K562 (cell line): ENCODE data around the gene ANK3.

ENCODE experiments used
- BHLHE40 ChIP-seq: IDR thresholded peaks from 2 replicates; pipeline ENCODE4 v1.6.1; 2011; ENCODE audit warnings: low read length, improper control_type of control experiment
- CC2D1A ChIP-seq: fragments of 450-650 bp; IDR thresholded peaks from 2 replicates; pipeline ENCODE4 v1.6.1; 2017; ENCODE audit warnings: mild to moderate bottlenecking
- CREB1 ChIP-seq, 2 experiments: sonication (generic) in 1 of 2; formaldehyde crosslinking in 1 of 2; IDR thresholded peaks; 2 replicates each; pipeline versions ENCODE4 v1.6.1 to v1.8.0; 2012 to 2022; ENCODE audit warnings: inconsistent platforms in 1 of 2, mild to moderate bottlenecking in 1 of 2, missing genetic modification reagents in 1 of 2, moderate library complexity in 1 of 2
- CREM ChIP-seq: IDR thresholded peaks from 2 replicates; pipeline ENCODE4 v1.6.1; 2014; ENCODE audit warnings: antibody characterized with exemption, low read depth
- NR1H2 ChIP-seq: sonication (generic); formaldehyde crosslinking; IDR thresholded peaks from 2 replicates; pipeline ENCODE4 v1.4.0; 2020; ENCODE audit warnings: mild to moderate bottlenecking, missing genetic modification reagents
- PHB2 ChIP-seq: fragments of 450-650 bp; IDR thresholded peaks from 2 replicates; pipeline ENCODE4 v1.6.1; 2017; ENCODE audit warnings: low read depth
- RAD21 ChIP-seq, 2 experiments: fragments of 250-450 bp in 1 of 2; fragments of 450-650 bp in 1 of 2; sonication (Bioruptor Pico) in 1 of 2; formaldehyde crosslinking in 1 of 2; IDR thresholded peaks in 1 of 2; conservative IDR thresholded peaks in 1 of 2; 2 replicates each; pipeline versions ENCODE4 v1.4.0 to v1.8.0; 2020 to 2022; ENCODE audit warnings: mild to moderate bottlenecking in 2 of 2, moderate library complexity in 1 of 2
- SIN3A ChIP-seq, 2 experiments: fragments of 150-350 bp in 1 of 2; IDR thresholded peaks; 2 replicates each; pipeline ENCODE4 v1.6.1; 2011 to 2016; ENCODE audit warnings: borderline replicate concordance in 2 of 2, low read depth in 2 of 2, low read length in 2 of 2, mild to moderate bottlenecking in 2 of 2, moderate library complexity in 2 of 2; ENCODE audit not compliant: control insufficient read depth in 1 of 2
- YY1 ChIP-seq, 3 experiments: IDR thresholded peaks; 2 replicates each; pipeline ENCODE4 v1.6.1; 2011; ENCODE audit warnings: low read length in 2 of 3, mild to moderate bottlenecking in 2 of 3, moderate library complexity in 2 of 3, borderline replicate concordance in 1 of 3, control low read depth in 1 of 3, low read depth in 1 of 3; ENCODE audit not compliant: insufficient read depth in 3 of 3, insufficient replicate concordance in 2 of 3, control insufficient read depth in 1 of 3, insufficient read length in 1 of 3; ENCODE audit errors: extremely low read depth in 1 of 3
- ZC3H11A ChIP-seq: IDR thresholded peaks from 2 replicates; pipeline ENCODE4 v1.6.1; 2012; ENCODE audit warnings: low read depth, low read length, improper control_type of control experiment
- ZEB2 ChIP-seq: fragments of 450-650 bp; IDR thresholded peaks from 2 replicates; pipeline ENCODE4 v1.6.1; 2016
- ZNF354B ChIP-seq: fragments of 250-450 bp; sonication (Bioruptor Pico); IDR thresholded peaks from 2 replicates; pipeline ENCODE4 v1.4.0; 2020
- TF ChIP-seq, protein P1 (sequence below), 3 experiments: IDR thresholded peaks in 2 of 3; conservative IDR thresholded peaks in 1 of 3; 2 replicates each; pipeline ENCODE4 v1.5.1; 2011 to 2012; ENCODE audit warnings: low read length in 3 of 3, mild to moderate bottlenecking in 3 of 3, control low read depth in 2 of 3, improper control_type of control experiment in 1 of 3, inconsistent platforms in 1 of 3, low read depth in 1 of 3, mixed read lengths in 1 of 3, moderate library complexity in 1 of 3; ENCODE audit not compliant: insufficient read depth in 2 of 3

DNA sequence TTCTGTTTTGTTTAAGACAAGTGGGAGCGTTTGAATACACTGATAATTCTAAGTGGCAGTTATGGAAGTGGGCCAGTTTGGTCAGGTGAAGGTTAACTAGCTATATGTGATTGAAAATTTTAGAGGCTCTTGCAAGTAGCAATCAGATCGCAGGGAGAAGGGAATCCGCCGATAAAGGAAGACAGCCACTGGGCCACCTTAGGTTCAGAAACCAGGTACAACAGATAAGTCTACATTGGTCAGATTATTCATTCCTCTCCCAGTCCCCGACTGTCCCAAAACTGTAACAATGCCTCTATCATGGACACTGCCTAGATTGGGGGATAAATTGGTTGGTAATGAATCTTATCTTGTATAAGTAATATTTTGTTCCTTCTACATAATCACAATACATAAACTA lies 8.9 kb downstream of the ANK3 start:
- TF ChIP-seq YY1 (IDR thresholded peaks at IDR 0.05; ENCODE audit: borderline replicate concordance in 1 of 3, control insufficient read depth in 1 of 3, extremely low read depth in 1 of 3, insufficient read depth in 3 of 3, insufficient read length in 1 of 3, insufficient replicate concordance in 2 of 3, low read depth in 1 of 3, low read length in 2 of 3) (no peak), CREM (no peak), PHB2 (no peak), SIN3A (IDR thresholded peaks at IDR 0.05; ENCODE audit: borderline replicate concordance in 2 of 2, control insufficient read depth in 1 of 2, low read depth in 2 of 2, low read length in 2 of 2) (no peak), ZC3H11A (no peak), ZEB2 (no peak), CC2D1A (no peak), NR1H2 (no peak), CREB1 (IDR thresholded peaks at IDR 0.05) (no peak), CREB1 (CRISPR knock-in tag; IDR thresholded peaks at IDR 0.05) (no peak), RAD21 (CRISPR knock-in tag; conservative IDR thresholded peaks at IDR 0.05 in 1 of 2, IDR thresholded peaks at IDR 0.05 in 1 of 2) (no peak), BHLHE40 (no peak), ZNF354B (CRISPR knock-in tag) (no peak)
- TF ChIP-seq, protein P1, sequence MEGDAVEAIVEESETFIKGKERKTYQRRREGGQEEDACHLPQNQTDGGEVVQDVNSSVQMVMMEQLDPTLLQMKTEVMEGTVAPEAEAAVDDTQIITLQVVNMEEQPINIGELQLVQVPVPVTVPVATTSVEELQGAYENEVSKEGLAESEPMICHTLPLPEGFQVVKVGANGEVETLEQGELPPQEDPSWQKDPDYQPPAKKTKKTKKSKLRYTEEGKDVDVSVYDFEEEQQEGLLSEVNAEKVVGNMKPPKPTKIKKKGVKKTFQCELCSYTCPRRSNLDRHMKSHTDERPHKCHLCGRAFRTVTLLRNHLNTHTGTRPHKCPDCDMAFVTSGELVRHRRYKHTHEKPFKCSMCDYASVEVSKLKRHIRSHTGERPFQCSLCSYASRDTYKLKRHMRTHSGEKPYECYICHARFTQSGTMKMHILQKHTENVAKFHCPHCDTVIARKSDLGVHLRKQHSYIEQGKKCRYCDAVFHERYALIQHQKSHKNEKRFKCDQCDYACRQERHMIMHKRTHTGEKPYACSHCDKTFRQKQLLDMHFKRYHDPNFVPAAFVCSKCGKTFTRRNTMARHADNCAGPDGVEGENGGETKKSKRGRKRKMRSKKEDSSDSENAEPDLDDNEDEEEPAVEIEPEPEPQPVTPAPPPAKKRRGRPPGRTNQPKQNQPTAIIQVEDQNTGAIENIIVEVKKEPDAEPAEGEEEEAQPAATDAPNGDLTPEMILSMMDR (IDR thresholded peaks at IDR 0.05 in 2 of 3, conservative IDR thresholded peaks at IDR 0.05 in 1 of 3; ENCODE audit: insufficient read depth in 2 of 3, low read depth in 1 of 3, low read length in 3 of 3) = no peak
